ENCODE measurements around the gene MACROD2. TPM values are rescaled to one million over a fixed set of nuclear protein-coding genes. Genes with fewer than 3 reads are reported as not detected.

MACROD2 gene
- total and polyA plus RNA-seq, 4 donors = 13.0 to 67.1 (median 20.7) TPM

DNA sequence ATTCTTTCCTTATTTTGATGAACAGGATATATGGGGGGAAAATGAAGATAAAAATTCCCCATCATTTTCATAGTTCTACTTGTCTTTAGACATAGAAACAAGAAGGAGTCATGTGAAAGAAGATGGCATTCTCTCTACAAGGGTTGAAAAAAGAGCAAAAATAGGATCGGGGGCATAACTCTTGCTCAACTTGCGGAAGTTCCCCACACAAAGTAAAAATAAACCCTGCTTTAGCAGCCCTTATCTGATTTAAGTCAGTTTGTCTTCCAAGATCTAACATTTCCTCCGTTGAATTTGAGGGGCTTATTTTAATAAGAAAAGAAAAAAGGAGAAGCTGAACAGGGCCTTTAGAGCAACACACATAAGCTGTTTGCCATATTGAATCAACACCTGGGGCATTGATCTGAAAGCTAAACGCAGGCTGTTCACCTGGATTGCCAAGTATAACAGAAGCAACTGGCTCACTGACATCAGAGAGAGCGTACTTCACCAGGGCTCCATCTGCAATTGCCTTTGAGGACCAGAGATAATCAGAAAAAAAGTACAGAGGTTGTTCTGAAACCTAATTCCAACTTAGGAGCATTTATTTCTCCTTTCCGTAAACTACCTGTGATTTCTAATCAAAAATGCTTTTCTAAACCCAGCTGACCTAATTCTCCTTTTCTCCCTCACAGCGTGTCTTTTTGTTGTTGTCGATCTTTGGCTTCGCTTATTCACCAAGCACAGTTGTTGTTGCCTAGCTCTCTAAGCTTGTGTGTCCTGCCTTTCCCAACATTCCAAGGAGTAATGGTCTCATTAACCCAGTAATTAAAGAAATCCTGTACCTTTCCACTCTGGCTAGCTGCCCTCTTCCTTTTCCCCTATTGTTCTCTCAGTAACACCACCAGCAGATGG lies 2010.0 kb downstream of the MACROD2 start:
- DNase-seq = no peak
- H3K9me3 ChIP-seq (ENCODE audit: control insufficient read depth in 4 of 4, insufficient read depth in 3 of 4, low read length in 3 of 4) = no peaks in the 10 kb centered on the region
- H3K4me1 ChIP-seq (ENCODE audit: control insufficient read depth in 5 of 5, insufficient read depth in 5 of 5, low read length in 5 of 5) = no peaks in the 10 kb centered on the region
- H3K9ac ChIP-seq (ENCODE audit: insufficient read depth in 1 of 2, low read length in 2 of 2) = no peak overlapping the region
- H3K36me3 ChIP-seq (ENCODE audit: control insufficient read depth in 4 of 4, insufficient read depth in 4 of 4, low read length in 4 of 4) = no peaks in the 10 kb centered on the region
- H3K27me3 ChIP-seq (ENCODE audit: control insufficient read depth in 3 of 3, insufficient read depth in 3 of 3, low read length in 2 of 3) = no peaks in the 10 kb centered on the region
- H3K4me3 ChIP-seq = no peak overlapping the region
- WGBS, 2 donors = 60 to 76% methylated on average over 9 of the region's 9 CpGs
- no peak for ATAC-seq (ENCODE audit: insufficient read depth, low FRiP score)
- H3K27ac ChIP-seq (ENCODE audit: low read depth in 1 of 2, low read length in 1 of 2) = no peak overlapping the region
- TF ChIP-seq, protein P1, sequence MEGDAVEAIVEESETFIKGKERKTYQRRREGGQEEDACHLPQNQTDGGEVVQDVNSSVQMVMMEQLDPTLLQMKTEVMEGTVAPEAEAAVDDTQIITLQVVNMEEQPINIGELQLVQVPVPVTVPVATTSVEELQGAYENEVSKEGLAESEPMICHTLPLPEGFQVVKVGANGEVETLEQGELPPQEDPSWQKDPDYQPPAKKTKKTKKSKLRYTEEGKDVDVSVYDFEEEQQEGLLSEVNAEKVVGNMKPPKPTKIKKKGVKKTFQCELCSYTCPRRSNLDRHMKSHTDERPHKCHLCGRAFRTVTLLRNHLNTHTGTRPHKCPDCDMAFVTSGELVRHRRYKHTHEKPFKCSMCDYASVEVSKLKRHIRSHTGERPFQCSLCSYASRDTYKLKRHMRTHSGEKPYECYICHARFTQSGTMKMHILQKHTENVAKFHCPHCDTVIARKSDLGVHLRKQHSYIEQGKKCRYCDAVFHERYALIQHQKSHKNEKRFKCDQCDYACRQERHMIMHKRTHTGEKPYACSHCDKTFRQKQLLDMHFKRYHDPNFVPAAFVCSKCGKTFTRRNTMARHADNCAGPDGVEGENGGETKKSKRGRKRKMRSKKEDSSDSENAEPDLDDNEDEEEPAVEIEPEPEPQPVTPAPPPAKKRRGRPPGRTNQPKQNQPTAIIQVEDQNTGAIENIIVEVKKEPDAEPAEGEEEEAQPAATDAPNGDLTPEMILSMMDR (IDR thresholded peaks at IDR 0.05; ENCODE audit: control extremely low read depth, extremely low read depth) = no peak

DNA sequence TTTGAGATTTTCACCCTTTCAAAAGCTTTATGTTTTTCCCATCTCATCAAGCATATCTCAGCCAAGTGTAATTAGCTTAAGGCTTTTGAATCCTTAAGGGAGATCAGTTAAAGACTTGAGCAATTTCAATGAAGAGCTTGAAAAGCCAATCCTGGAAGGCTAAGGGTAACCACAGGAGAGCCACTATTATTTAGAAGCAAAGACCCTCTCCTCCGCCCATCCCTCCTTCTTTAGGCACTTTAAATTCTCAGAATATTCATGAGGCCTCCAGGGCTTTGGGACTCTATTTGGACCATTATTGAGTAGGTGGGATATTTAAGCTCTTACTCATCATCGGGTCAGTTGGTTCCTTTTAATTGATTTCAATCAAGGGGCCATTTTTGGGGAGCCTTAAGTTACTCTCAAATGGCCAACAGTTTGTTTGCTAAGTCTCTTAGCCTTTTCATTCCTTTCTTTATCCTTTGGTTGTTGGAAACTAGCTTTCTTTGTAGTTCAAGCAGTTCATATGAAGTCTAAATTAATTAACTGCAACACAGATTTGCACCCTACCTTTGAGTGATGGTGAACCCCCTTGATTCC lies 2010.7 kb downstream of the MACROD2 start:
- WGBS, 2 donors = 89 to 93% methylated on average over 2 of the region's 2 CpGs
- TF ChIP-seq, protein P1 (IDR thresholded peaks at IDR 0.05; ENCODE audit: control extremely low read depth, extremely low read depth) = no peak
- no peaks in the 10 kb centered on the region for H3K9me3 ChIP-seq (ENCODE audit: control insufficient read depth in 4 of 4, insufficient read depth in 3 of 4, low read length in 3 of 4)
- no peak for ATAC-seq (ENCODE audit: insufficient read depth, low FRiP score)
- H3K4me1 ChIP-seq (ENCODE audit: control insufficient read depth in 5 of 5, insufficient read depth in 5 of 5, low read length in 5 of 5) = no peaks in the 10 kb centered on the region
- H3K36me3 ChIP-seq (ENCODE audit: control insufficient read depth in 4 of 4, insufficient read depth in 4 of 4, low read length in 4 of 4) = no peaks in the 10 kb centered on the region
- no peak overlapping the region for H3K9ac ChIP-seq (ENCODE audit: insufficient read depth in 1 of 2, low read length in 2 of 2)
- no peak for DNase-seq
- H3K27ac ChIP-seq (ENCODE audit: low read depth in 1 of 2, low read length in 1 of 2) = no peak overlapping the region
- H3K27me3 ChIP-seq (ENCODE audit: control insufficient read depth in 3 of 3, insufficient read depth in 3 of 3, low read length in 2 of 3) = no peaks in the 10 kb centered on the region
- no peak overlapping the region for H3K4me3 ChIP-seq

DNA sequence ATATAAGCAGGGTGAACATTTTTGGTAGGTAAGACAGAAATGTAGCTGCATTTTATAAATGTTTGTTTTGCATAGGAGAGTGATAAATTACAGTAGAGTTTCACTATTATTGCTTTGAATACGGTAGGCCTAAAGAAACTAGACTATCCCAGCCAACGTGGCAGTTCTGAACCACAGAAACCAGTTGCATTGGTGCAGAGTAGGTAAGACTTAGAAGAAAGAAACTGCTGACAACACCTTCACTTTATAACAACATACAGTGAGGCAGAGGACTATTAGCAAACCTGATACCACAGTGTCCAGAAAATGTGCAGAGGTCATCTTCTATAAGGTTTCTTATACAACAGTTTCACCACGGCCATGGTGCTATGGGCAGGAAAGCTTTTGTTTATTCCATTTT lies 2011.8 kb downstream of the MACROD2 start:
- Histone ChIP-seq H3K4me3 (no peak overlapping the region), H3K4me1 (ENCODE audit: control insufficient read depth in 5 of 5, insufficient read depth in 5 of 5, low read length in 5 of 5) (no peaks in the 10 kb centered on the region), H3K9ac (ENCODE audit: insufficient read depth in 1 of 2, low read length in 2 of 2) (no peak overlapping the region), H3K36me3 (ENCODE audit: control insufficient read depth in 4 of 4, insufficient read depth in 4 of 4, low read length in 4 of 4) (no peaks in the 10 kb centered on the region), H3K9me3 (ENCODE audit: control insufficient read depth in 4 of 4, insufficient read depth in 3 of 4, low read length in 3 of 4) (no peaks in the 10 kb centered on the region), H3K27ac (ENCODE audit: low read depth in 1 of 2, low read length in 1 of 2) (no peak overlapping the region), H3K27me3 (ENCODE audit: control insufficient read depth in 3 of 3, insufficient read depth in 3 of 3, low read length in 2 of 3) (no peaks in the 10 kb centered on the region)
- 79 to 84% methylated on average over 3 of the region's 3 CpGs for WGBS, 2 donors
- TF ChIP-seq, protein P1 (IDR thresholded peaks at IDR 0.05; ENCODE audit: control extremely low read depth, extremely low read depth) = no peak
- ATAC-seq (ENCODE audit: insufficient read depth, low FRiP score) (no peak), DNase-seq (no peak)

All from lung (tissue), 12 donors.